ENCODE results near the gene ULK4.

Gene ULK4

DNA sequence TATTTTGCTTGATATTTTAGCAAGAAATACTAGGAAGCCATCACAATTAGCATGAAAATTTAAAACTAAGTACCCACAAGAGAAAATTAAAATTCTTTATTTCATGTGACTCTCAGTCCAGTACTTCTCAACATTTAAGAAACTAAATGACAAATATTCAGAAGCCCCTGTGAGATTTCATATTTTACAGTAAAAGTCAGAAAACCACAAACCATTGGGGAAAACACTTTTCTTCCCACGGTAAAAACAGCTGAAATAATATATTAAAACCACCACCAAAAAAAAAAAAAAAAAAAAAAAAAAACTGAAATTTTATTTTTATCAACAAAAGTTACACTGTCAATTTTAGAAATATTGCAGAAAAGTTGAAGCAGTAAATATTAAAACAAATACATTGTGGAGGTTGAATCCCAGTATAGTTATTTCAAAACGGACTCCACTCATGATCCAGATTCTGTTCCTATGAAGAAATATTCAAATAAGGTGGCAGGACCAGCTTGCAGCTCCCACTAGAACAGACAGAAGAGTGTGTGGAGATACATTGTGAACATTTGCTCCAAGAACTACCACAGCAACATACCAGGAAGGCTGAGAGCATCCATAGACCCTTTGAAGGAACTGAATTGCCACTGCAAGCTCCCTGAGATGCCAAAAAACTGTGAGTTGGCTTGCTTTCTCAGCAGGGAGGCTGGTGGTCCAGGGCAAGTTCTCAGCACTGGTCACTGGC lies 454.4 kb downstream of the ULK4 start:
- H3K4me3 ChIP-seq (ENCODE audit: low read length), result no peak overlapping the region
- TF ChIP-seq, protein P1, sequence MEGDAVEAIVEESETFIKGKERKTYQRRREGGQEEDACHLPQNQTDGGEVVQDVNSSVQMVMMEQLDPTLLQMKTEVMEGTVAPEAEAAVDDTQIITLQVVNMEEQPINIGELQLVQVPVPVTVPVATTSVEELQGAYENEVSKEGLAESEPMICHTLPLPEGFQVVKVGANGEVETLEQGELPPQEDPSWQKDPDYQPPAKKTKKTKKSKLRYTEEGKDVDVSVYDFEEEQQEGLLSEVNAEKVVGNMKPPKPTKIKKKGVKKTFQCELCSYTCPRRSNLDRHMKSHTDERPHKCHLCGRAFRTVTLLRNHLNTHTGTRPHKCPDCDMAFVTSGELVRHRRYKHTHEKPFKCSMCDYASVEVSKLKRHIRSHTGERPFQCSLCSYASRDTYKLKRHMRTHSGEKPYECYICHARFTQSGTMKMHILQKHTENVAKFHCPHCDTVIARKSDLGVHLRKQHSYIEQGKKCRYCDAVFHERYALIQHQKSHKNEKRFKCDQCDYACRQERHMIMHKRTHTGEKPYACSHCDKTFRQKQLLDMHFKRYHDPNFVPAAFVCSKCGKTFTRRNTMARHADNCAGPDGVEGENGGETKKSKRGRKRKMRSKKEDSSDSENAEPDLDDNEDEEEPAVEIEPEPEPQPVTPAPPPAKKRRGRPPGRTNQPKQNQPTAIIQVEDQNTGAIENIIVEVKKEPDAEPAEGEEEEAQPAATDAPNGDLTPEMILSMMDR (conservative IDR thresholded peaks at IDR 0.05; ENCODE audit: low read depth, low read length), result no peak
- no peak for DNase-seq (ENCODE audit: low read depth)

DNA sequence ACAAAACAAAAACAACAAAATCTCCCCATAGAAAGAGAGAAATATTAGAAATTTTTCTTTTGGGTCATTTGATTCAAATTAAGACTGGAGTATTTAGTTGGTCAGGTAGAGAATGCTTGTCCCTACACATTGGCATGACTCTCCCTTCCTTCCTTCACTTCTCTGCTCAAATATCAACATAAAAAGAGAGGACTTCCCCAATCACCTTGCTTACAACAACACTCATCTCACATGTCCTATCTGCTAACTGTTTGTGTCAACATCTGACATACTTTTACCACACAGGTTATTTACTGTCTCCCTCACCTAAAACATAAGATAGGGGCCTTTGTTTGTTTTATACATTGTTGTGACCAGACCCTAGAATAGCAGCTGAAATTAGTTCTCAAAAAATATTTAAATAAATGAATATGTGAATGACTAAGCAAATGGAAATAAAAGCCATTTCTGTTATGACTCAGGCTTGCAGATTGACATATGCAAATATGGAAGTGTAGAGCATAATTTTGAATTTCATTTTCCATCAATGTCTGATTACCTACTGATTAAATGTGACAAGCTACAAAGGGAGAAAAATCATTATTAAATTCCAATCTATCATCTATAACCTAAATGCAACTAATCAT lies 457.8 kb downstream of the ULK4 start:
- no peak overlapping the region for H3K4me3 ChIP-seq (ENCODE audit: low read length)
- no peak for DNase-seq (ENCODE audit: low read depth)
- TF ChIP-seq, protein P1 (conservative IDR thresholded peaks at IDR 0.05; ENCODE audit: low read depth, low read length), result no peak

DNA sequence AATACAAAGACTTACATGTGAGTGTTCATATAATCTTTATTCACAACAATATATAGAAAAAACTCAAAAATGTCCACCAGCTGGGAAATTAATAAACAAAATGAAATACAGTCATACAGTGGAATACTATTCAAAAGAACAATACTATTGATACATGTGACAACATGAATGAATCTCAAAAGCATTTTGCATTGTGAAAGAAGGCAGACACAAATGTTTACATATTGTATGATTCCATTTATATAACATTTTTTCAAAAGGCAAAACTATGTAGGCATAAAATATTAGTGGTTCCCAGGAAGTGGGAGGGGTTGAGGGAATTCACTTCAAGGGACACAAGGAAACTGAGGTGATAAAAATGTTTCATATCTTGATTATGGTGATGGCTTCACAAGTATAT lies 459.4 kb downstream of the ULK4 start:
- H3K4me3 ChIP-seq (ENCODE audit: low read length), result no peak overlapping the region
- DNase-seq (ENCODE audit: low read depth), result no peak
- TF ChIP-seq, protein P1 (conservative IDR thresholded peaks at IDR 0.05; ENCODE audit: low read depth, low read length), result no peak

DNA sequence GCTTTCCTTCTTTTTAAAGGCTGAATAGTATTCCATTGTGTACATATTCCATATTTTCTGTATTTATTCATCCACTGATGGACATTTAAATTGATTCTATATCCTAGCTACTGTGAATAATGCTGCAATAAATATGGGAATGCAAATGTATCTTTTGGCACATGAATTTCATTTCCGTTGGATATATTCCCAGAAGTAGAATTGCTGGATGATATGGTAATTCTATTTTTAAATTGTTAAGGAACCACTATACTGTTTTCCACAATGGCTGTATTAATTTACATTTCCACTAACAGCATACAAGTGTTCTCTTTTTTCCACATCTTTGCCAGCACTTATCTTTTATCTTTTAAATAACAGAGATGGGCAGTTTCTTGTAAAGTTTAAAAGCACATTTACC lies 459.9 kb downstream of the ULK4 start:
- DNase-seq (ENCODE audit: low read depth), result no peak
- H3K4me3 ChIP-seq (ENCODE audit: low read length), result no peak overlapping the region
- TF ChIP-seq, protein P1 (conservative IDR thresholded peaks at IDR 0.05; ENCODE audit: low read depth, low read length), result no peak

DNA sequence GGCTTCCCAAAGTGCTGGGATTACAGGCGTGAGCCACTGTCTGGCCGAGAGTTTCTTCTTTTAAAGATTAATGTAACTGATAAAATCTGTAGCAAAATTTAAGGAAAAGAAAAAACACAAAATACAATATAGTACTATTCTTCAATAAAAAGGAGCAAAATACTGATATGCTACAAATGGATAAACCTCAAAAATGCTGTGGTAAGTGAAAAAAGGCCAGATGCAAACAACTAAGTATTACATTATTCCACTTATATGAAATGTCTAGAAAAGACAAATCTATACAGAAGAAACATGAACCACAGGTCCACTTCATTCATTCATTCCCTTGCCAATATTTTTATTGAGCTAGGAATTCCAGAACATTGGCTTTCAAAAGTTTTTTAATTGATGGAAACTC lies 463.1 kb downstream of the ULK4 start:
- no peak for DNase-seq (ENCODE audit: low read depth)
- H3K4me3 ChIP-seq (ENCODE audit: low read length), result no peak overlapping the region
- TF ChIP-seq, protein P1 (conservative IDR thresholded peaks at IDR 0.05; ENCODE audit: low read depth, low read length), result no peak

DNA sequence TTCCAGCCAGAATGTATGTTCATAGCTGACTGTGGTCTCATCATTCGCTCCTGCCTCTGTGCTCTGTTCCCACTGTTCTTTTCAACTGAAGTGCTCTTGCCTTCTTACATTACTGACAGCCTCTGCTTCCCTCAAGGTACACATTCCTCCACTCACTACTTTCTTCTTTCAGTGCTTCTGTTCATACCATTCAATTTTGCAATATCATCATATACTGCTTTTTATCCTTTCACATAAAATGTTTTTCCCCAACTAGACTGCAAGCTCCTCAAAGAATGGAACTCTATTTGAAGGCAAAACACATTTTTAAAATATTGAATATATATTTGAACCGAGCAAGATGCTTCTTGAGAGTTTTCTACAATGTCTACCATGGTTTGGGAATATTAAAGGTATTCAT lies 471.5 kb downstream of the ULK4 start:
- no peak overlapping the region for H3K4me3 ChIP-seq (ENCODE audit: low read length)
- TF ChIP-seq, protein P1 (conservative IDR thresholded peaks at IDR 0.05; ENCODE audit: low read depth, low read length), result no peak
- DNase-seq (ENCODE audit: low read depth), result no peak

DNA sequence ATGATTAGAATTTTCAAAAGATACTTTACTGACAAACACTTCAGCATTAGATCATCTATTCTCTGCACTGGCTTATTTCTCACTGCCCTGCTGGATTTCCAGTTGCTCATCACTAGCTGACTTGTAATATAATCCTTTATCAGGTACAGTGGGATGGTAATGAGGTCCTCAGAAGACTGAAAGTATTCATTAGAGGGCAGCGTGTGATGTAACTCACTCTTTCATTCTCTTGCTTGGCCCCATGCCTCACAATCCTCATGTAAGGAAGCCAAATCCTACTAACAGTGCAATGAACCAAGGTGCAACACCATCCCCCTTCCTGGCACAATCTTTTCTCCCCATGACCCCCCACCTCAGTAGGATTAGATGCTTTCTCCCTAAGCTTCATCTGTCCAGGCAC lies 472.7 kb downstream of the ULK4 start:
- no peak overlapping the region for H3K4me3 ChIP-seq (ENCODE audit: low read length)
- no peak for DNase-seq (ENCODE audit: low read depth)
- TF ChIP-seq, protein P1 (conservative IDR thresholded peaks at IDR 0.05; ENCODE audit: low read depth, low read length), result no peak
